GM19468 (cell line): Measurements from ENCODE around the gene PPTC7.
"Not testable (repeated sequence)": the region's sequence is repeated elsewhere in the genome, so short reads cannot be mapped to it uniquely, and the experiment has no call there.

Source experiments
- ATAC-seq: cut with Tn5 transposase; IDR thresholded peaks from one replicate; pipeline ENCODE4 v1.9.1; 2021; ENCODE audit warnings: mild to moderate bottlenecking, moderate library complexity, moderate number of reproducible peaks; ENCODE audit not compliant: unreplicated experiment; ENCODE audit errors: extremely low read depth

Gene PPTC7

GRCh38 chr12:110583137-110584059, at the start of gene PPTC7:
TSS of gene PPTC7 (minus strand) at chr12:110583318. CDS start at chr12:110583031, 287 bp downstream.
- peak; percentile 46 for ATAC-seq

GRCh38 chr12:110627500-110628195, 44.5 kb upstream of the PPTC7 start:
- no peak for ATAC-seq

GRCh38 chr12:110622582-110622981, 39.5 kb upstream of the PPTC7 start:
- ATAC-seq, result no peak

GRCh38 chr12:110619534-110619953, 36.4 kb upstream of the PPTC7 start:
- no peak for ATAC-seq

GRCh38 chr12:110616471-110617115, 33.5 kb upstream of the PPTC7 start:
- ATAC-seq, result no peak

GRCh38 chr12:110615171-110615570, 32.1 kb upstream of the PPTC7 start:
- no peak for ATAC-seq

GRCh38 chr12:110613771-110614684, 30.9 kb upstream of the PPTC7 start, which contains the start of gene TCTN1:
TSS of gene TCTN1 (plus strand) at chr12:110614129. CDS start at chr12:110614183, 54 bp downstream.
- peak; percentile 89 for ATAC-seq

- ATAC-seq, result no peak
Measured at GRCh38 chr12:110613071-110613770, 30.1 kb upstream of the PPTC7 start.

GRCh38 chr12:110606253-110606611, 23.1 kb upstream of the PPTC7 start:
- ATAC-seq, result no peak

- ATAC-seq, result not testable (repeated sequence)
Measured at GRCh38 chr12:110602085-110602814, 19.1 kb upstream of the PPTC7 start.

GRCh38 chr12:110600254-110600653, 17.1 kb upstream of the PPTC7 start:
- no peak for ATAC-seq

GRCh38 chr12:110599334-110599733, 16.2 kb upstream of the PPTC7 start:
- ATAC-seq, result no peak

GRCh38 chr12:110597885-110598284, 14.8 kb upstream of the PPTC7 start:
- ATAC-seq, result no peak

- not testable (repeated sequence) for ATAC-seq
Measured at GRCh38 chr12:110592919-110593318, 9.8 kb upstream of the PPTC7 start.

GRCh38 chr12:110592078-110592477, 9.0 kb upstream of the PPTC7 start:
- ATAC-seq, result no peak

GRCh38 chr12:110591451-110592051, 8.4 kb upstream of the PPTC7 start:
- no peak for ATAC-seq

- no peak for ATAC-seq
Measured at GRCh38 chr12:110590806-110591326, 7.7 kb upstream of the PPTC7 start.

GRCh38 chr12:110590059-110590458, 6.9 kb upstream of the PPTC7 start:
- no peak for ATAC-seq
